Cardiac muscle cell (in vitro differentiated cells and primary cell): Measurements from ENCODE around the gene USP21. TPM values are rescaled to one million over a fixed set of nuclear protein-coding genes. Genes with fewer than 3 reads are reported as not detected.

Experiments used
- DNase-seq, 2 donors: peaks; one replicate each; pipeline versions ENCODE4 v3.0.0 to v3.0.0-alpha.2; 2010 to 2017; ENCODE audit warnings: low read depth in 1 of 2, low spot score in 1 of 2
- H3K27ac ChIP-seq: fragments of 200-600 bp; sonication (generic); 2 replicates; pipeline ENCODE4 v1.5.1; 2016
- H3K27me3 ChIP-seq: fragments of 200-600 bp; sonication (generic); 2 replicates; pipeline ENCODE4 v1.6.0; 2016; ENCODE audit warnings: control low read depth
- H3K36me3 ChIP-seq: fragments of 200-600 bp; sonication (generic); 2 replicates; pipeline ENCODE4 v1.5.1; 2016; ENCODE audit warnings: control low read depth
- H3K4me1 ChIP-seq: fragments of 200-600 bp; sonication (generic); 2 replicates; pipeline ENCODE4 v1.8.1; 2017; ENCODE audit warnings: low read depth, mild to moderate bottlenecking, mixed run types
- H3K4me3 ChIP-seq: fragments of 200-600 bp; sonication (generic); 2 replicates; pipeline ENCODE4 v1.5.1; 2016; ENCODE audit warnings: mild to moderate bottlenecking
- H3K9me3 ChIP-seq: fragments of 200-600 bp; sonication (generic); 2 replicates; pipeline ENCODE4 v1.5.1; 2017; ENCODE audit warnings: low read depth, mild to moderate bottlenecking, control low read depth
- polyA plus RNA-seq: library from polyadenylated mRNA; unstranded; fragments of >200 nt; fragmentation: Nextera tagmentation; extraction: Ambion mirVana; gene quantifications from 2 replicates; pipeline ENCODE4 v1.2.1, GENCODE V29; 2016
- total RNA-seq: library from RNA; depleted of rRNA; stranded (reverse); fragments of >200 nt; gene quantifications from 2 replicates; pipeline ENCODE4 v1.2.3, GENCODE V29; 2016
- TF ChIP-seq, protein P1 (sequence below): IDR thresholded peaks from 2 replicates; pipeline ENCODE4 v1.5.1; 2012; ENCODE audit warnings: low read depth, mild to moderate bottlenecking, low read length

The USP21 gene
- total and polyA plus RNA-seq, 2 experiments from 2014 or later = 19.6 to 48.8 TPM

DNA sequence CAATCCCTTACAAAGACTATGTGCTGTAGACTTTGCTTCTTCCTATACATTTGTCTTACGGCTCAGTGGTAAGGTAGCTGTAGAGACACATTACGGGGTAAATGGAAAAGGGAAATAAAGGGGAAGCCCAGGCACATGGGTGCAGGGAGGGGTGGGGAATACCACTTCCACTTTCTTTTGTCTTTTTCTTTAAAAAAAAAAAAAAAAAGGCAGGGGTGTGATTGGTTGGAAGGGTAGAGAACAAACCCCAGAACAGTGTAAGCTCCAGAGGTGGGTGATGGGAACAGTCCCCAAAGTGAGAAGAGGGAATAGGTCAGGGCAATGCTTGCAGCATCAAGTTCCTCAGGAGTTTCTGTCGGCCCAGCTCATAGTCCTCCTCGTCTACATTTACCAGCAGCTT is 37.5 kb upstream of the USP21 start:
- TF ChIP-seq, protein P1, sequence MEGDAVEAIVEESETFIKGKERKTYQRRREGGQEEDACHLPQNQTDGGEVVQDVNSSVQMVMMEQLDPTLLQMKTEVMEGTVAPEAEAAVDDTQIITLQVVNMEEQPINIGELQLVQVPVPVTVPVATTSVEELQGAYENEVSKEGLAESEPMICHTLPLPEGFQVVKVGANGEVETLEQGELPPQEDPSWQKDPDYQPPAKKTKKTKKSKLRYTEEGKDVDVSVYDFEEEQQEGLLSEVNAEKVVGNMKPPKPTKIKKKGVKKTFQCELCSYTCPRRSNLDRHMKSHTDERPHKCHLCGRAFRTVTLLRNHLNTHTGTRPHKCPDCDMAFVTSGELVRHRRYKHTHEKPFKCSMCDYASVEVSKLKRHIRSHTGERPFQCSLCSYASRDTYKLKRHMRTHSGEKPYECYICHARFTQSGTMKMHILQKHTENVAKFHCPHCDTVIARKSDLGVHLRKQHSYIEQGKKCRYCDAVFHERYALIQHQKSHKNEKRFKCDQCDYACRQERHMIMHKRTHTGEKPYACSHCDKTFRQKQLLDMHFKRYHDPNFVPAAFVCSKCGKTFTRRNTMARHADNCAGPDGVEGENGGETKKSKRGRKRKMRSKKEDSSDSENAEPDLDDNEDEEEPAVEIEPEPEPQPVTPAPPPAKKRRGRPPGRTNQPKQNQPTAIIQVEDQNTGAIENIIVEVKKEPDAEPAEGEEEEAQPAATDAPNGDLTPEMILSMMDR = no peak
- peaks cover 30% of the 10 kb centered on the region for H3K36me3 ChIP-seq
- no peaks in the 10 kb centered on the region for H3K27me3 ChIP-seq
- H3K27ac ChIP-seq = no peak overlapping the region
- no peak overlapping the region for H3K4me3 ChIP-seq
- H3K4me1 ChIP-seq = peaks cover 14% of the 10 kb centered on the region
- H3K9me3 ChIP-seq = no peaks in the 10 kb centered on the region
- no peak for DNase-seq

DNA sequence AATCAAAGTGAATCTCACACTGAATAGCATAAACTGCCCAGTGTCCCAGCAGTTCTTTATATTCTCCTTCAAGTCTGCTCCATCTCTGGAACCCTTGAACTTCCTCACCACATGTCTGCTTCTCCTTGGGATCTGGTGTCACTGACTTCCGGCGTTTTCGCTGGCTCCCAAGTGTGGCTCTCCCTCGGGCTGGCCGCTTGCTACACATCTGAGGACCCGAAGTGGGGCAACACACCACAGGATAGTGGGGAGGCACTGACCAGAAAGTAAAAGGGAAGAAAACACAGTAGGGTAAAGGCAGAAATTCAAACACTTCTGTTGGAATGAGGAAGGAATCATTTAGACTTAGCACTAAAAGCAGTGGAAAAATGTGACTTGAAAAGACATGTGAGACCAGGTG is 36.3 kb upstream of the USP21 start:
- Histone ChIP-seq H3K27me3 (no peaks in the 10 kb centered on the region), H3K4me1 (peaks cover 9% of the 10 kb centered on the region), H3K27ac (no peak overlapping the region), H3K4me3 (no peak overlapping the region), H3K36me3 (peaks cover 30% of the 10 kb centered on the region), H3K9me3 (no peaks in the 10 kb centered on the region)
- DNase-seq = no peak
- TF ChIP-seq, protein P1 = no peak

DNA sequence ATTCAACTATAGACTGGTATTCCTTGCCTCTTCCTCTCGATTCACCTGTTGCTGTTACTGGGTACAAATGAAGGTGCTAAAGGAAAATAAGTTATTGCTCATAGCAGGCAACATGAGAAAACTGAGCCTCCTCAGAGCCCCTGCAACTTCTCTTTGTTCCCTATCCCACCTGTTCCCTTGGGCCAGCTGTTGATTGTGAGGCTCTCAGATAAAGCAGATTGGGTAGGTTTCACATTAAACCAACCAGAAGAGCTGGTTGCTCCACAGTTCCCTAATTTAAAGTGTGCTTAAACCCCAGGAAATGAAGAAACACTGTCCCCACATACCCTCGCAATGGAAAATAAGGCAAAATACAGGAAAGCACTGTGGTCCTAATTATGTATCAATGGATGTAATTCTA is 31.7 kb upstream of the USP21 start:
- Histone ChIP-seq H3K27ac (no peak overlapping the region), H3K4me1 (peaks cover 25% of the 10 kb centered on the region), H3K4me3 (no peak overlapping the region), H3K9me3 (no peaks in the 10 kb centered on the region), H3K27me3 (no peaks in the 10 kb centered on the region), H3K36me3 (peaks cover 11% of the 10 kb centered on the region)
- DNase-seq = no peak
- TF ChIP-seq, protein P1 = no peak

DNA sequence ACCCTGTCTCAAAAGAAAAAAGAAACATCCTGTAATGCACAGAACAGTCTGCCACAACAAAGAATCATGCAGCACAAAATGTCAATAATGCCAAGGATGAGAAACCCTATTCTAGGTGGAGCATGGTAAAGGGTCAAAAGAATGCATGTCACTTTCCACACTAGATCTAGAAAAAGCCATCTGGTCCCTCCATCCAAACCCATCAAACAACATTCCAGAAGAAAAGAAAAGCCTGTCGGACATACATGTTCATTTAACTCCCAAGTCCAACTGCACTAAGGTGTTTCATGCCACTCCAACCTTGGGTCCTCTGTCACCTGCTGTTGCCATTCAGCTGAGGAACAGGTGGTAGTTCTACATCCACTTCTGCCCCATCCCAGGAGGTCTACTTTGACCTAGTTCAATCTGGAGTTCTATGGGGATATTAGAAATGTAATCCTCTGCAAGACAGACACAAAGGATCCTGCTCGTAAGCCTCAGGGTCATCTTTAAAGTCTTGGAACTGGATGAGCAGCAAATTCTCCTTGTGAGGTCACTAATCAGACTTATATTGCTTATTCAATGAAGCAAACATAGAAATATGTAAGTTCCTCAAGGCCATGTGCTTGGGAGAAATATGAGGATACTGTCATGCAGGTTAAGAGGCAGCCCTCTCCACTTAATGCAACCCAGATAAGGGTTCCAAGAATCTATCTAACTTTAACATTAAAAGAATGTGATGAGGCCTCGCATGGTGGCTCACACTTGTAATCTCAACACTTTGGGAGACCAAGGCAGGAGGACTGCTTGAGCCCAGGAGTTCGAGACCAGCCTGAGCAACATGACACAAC is 30.5 kb upstream of the USP21 start:
- DNase-seq = no peak
- TF ChIP-seq, protein P1 = no peak
- H3K4me3 ChIP-seq = no peak overlapping the region
- H3K27ac ChIP-seq = no peak overlapping the region
- H3K27me3 ChIP-seq = no peaks in the 10 kb centered on the region
- H3K9me3 ChIP-seq = no peaks in the 10 kb centered on the region
- peaks cover 28% of the 10 kb centered on the region for H3K4me1 ChIP-seq
- peaks cover 5% of the 10 kb centered on the region for H3K36me3 ChIP-seq

DNA sequence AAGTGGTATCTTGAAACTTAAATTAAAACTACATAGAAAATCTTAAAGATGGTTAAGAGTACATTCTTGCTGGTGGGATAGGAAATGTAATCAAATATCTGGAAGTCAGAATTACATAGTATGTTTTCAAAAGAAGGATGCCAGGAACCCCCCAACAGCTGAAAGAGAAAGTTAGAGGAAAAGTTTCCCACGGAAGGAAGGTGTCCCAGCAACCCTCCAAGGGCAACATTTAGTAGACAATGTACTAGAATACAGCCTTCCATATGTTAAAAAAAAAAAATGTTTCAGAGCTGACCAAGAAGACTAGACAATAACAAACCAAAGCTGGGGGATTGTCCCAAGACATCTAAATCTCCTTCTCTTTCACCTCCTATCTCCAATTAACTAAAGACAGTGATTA is 29.0 kb upstream of the USP21 start:
- Histone ChIP-seq H3K27ac (no peak overlapping the region), H3K27me3 (no peaks in the 10 kb centered on the region), H3K4me3 (no peak overlapping the region), H3K9me3 (no peaks in the 10 kb centered on the region), H3K36me3 (no peaks in the 10 kb centered on the region), H3K4me1 (peaks cover 30% of the 10 kb centered on the region)
- TF ChIP-seq, protein P1 = no peak
- no peak for DNase-seq
